Adrenal gland (tissue), 5 donors: ENCODE data around the gene GPX5.

Experiments used
- POLR2A ChIP-seq, 2 donors: fragments of 450-650 bp; IDR thresholded peaks; one replicate each; pipeline ENCODE4 v1.6.1; 2017; ENCODE audit warnings: antibody characterized with exemption in 2 of 2, mild to moderate bottlenecking in 2 of 2, moderate library complexity in 1 of 2
- TF ChIP-seq, protein P1 (sequence below), 6 experiments: fragments of 450-650 bp in 4 of 6; fragments of 200-600 bp in 2 of 6; sonication (generic) in 1 of 6; IDR thresholded peaks; 1 replicate in 5 of 6; 2 replicates in 1 of 6; pipeline versions ENCODE4 v1.5.1 to v1.8.0; 2016 to 2021; ENCODE audit warnings: antibody characterized with exemption in 6 of 6, mild to moderate bottlenecking in 2 of 6, moderate library complexity in 1 of 6
- donor health status: DM: no; HTN: no; CAD: no.

DNA sequence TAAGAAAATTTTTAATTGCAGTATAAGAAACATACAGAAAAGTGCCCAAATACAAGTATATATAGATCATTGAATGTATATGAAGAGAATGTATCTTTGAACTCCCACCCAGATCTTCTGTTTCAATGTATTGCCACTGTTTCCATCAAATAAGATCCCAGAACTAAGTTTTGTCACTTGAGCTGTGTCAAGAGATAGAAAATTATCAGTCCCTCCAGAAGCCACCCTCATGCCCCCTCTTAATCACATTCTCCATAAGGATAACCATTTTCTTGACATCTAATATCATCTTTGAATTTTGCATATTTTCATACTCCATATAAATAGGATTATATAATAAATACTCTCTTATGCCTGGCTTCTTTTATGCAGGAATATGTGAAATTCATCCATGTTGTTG is 20.3 kb downstream of the GPX5 start:
- TF ChIP-seq, protein P1, sequence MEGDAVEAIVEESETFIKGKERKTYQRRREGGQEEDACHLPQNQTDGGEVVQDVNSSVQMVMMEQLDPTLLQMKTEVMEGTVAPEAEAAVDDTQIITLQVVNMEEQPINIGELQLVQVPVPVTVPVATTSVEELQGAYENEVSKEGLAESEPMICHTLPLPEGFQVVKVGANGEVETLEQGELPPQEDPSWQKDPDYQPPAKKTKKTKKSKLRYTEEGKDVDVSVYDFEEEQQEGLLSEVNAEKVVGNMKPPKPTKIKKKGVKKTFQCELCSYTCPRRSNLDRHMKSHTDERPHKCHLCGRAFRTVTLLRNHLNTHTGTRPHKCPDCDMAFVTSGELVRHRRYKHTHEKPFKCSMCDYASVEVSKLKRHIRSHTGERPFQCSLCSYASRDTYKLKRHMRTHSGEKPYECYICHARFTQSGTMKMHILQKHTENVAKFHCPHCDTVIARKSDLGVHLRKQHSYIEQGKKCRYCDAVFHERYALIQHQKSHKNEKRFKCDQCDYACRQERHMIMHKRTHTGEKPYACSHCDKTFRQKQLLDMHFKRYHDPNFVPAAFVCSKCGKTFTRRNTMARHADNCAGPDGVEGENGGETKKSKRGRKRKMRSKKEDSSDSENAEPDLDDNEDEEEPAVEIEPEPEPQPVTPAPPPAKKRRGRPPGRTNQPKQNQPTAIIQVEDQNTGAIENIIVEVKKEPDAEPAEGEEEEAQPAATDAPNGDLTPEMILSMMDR (IDR thresholded peaks at IDR 0.05), result no peak
- TF ChIP-seq POLR2A (IDR thresholded peaks at IDR 0.05), result no peak
